GM12878 (cell line): ENCODE data around the gene PLEKHA7.

Experiments used
- CBFB ChIP-seq: IDR thresholded peaks from 2 replicates; pipeline ENCODE4 v1.6.1; 2016; ENCODE audit warnings: antibody characterized with exemption, low read depth
- CEBPB ChIP-seq, 2 experiments: fragments of 150-350 bp in 1 of 2; IDR thresholded peaks; 2 replicates each; pipeline ENCODE4 v1.6.1; 2012 to 2014; ENCODE audit warnings: low read depth in 2 of 2, low read length in 2 of 2, borderline replicate concordance in 1 of 2, inconsistent platforms in 1 of 2
- CTCF ChIP-seq, 3 experiments: IDR thresholded peaks in 2 of 3; conservative IDR thresholded peaks in 1 of 3; 2 replicates each; pipeline ENCODE4 v1.5.1; 2011; ENCODE audit warnings: low read depth in 3 of 3, low read length in 3 of 3, mild to moderate bottlenecking in 3 of 3, control low read depth in 2 of 3, moderate library complexity in 2 of 3, inconsistent platforms in 1 of 3, mixed read lengths in 1 of 3; ENCODE audit not compliant: control insufficient read depth in 2 of 3, insufficient read depth in 1 of 3; ENCODE audit errors: extremely low read depth in 1 of 3
- DPF2 ChIP-seq: fragments of 450-650 bp; IDR thresholded peaks from 2 replicates; pipeline ENCODE4 v1.6.1; 2017; ENCODE audit warnings: mild to moderate bottlenecking
- ESRRA ChIP-seq: IDR thresholded peaks from 2 replicates; pipeline ENCODE4 v1.6.1; 2012; ENCODE audit warnings: mild to moderate bottlenecking, low read length, improper control_type of control experiment
- MXI1 ChIP-seq: fragments of 150-350 bp; IDR thresholded peaks from 2 replicates; pipeline ENCODE4 v1.6.1; 2011; ENCODE audit warnings: low read depth, mild to moderate bottlenecking, inconsistent platforms, low read length, improper control_type of control experiment
- NFYB ChIP-seq: IDR thresholded peaks from 2 replicates; pipeline ENCODE4 v1.6.1; 2011; ENCODE audit warnings: low read depth, mild to moderate bottlenecking, low read length, improper control_type of control experiment, moderate library complexity; ENCODE audit not compliant: insufficient read depth
- POLR2A ChIP-seq: IDR thresholded peaks from 2 replicates; pipeline ENCODE4 v1.6.1; 2011; ENCODE audit warnings: low read depth, mild to moderate bottlenecking, low read length
- POLR2AphosphoS5 ChIP-seq: IDR thresholded peaks from 2 replicates; pipeline ENCODE4 v1.6.1; 2011; ENCODE audit warnings: mild to moderate bottlenecking, low read length, inconsistent platforms
- RAD21 ChIP-seq: IDR thresholded peaks from 2 replicates; pipeline ENCODE4 v1.6.1; 2011; ENCODE audit warnings: mild to moderate bottlenecking, low read depth, low read length, moderate library complexity; ENCODE audit not compliant: insufficient read depth
- TCF12 ChIP-seq: IDR thresholded peaks from 2 replicates; pipeline ENCODE4 v1.6.1; 2011; ENCODE audit warnings: low read depth, mild to moderate bottlenecking, low read length

- no peak for TF ChIP-seq CEBPB (IDR thresholded peaks at IDR 0.05; ENCODE audit: borderline replicate concordance in 1 of 2, low read depth in 2 of 2, low read length in 2 of 2)
- no peak for TF ChIP-seq CTCF (IDR thresholded peaks at IDR 0.05 in 2 of 3, conservative IDR thresholded peaks at IDR 0.05 in 1 of 3; ENCODE audit: control insufficient read depth in 2 of 3, extremely low read depth in 1 of 3, insufficient read depth in 1 of 3, low read depth in 3 of 3, low read length in 3 of 3)
- no peak for TF ChIP-seq MXI1
- TF ChIP-seq POLR2AphosphoS5: no peak
- TF ChIP-seq POLR2A: no peak
- TF ChIP-seq ESRRA: no peak
- no peak for TF ChIP-seq TCF12
- no peak for TF ChIP-seq RAD21
- no peak for TF ChIP-seq DPF2
- no peak for TF ChIP-seq NFYB
- TF ChIP-seq CBFB: no peak
These were observed 276.4 kb downstream of the PLEKHA7 start for GRCh38 chr11:16737818-16738192.
